Astrocyte (in vitro differentiated cells and primary cell): ENCODE results near the gene CREB3L1. TPM values are rescaled to one million over a fixed set of nuclear protein-coding genes. Genes with fewer than 3 reads are reported as not detected.

Source experiments
- DNase-seq: peaks from one replicate; pipeline ENCODE4 v3.0.0-alpha.2; 2010; ENCODE audit warnings: low read depth
- FAIRE-seq: peaks from 2 replicates; lab custom pipeline; 2011; peaks lifted over from hg19 to GRCh38; lab: Jason Lieb, UNC
- H2AFZ ChIP-seq: 2 replicates; pipeline ENCODE4 v1.6.0; 2012; ENCODE audit warnings: low read depth, low read length, inconsistent platforms
- H3K27ac ChIP-seq: 2 replicates; pipeline ENCODE4 v1.5.1; 2011; ENCODE audit warnings: low read depth, low read length, inconsistent platforms
- H3K27me3 ChIP-seq: 2 replicates; pipeline ENCODE4 v1.6.0; 2011; ENCODE audit warnings: low read length, inconsistent platforms; ENCODE audit not compliant: insufficient read depth
- H3K36me3 ChIP-seq: 2 replicates; pipeline ENCODE4 v1.5.1; 2011; ENCODE audit warnings: low read length, inconsistent platforms; ENCODE audit not compliant: insufficient read depth
- H3K4me1 ChIP-seq: 2 replicates; pipeline ENCODE4 v1.5.1; 2011; ENCODE audit warnings: low read length, inconsistent platforms; ENCODE audit not compliant: insufficient read depth
- H3K4me2 ChIP-seq: 2 replicates; pipeline ENCODE4 v1.6.0; 2012; ENCODE audit warnings: low read length, inconsistent platforms
- H3K4me3 ChIP-seq: 2 replicates; pipeline ENCODE4 v1.5.1; 2011; ENCODE audit warnings: low read depth, mild to moderate bottlenecking, low read length, inconsistent platforms; ENCODE audit not compliant: insufficient read depth
- H3K79me2 ChIP-seq: 2 replicates; pipeline ENCODE4 v1.6.0; 2012; ENCODE audit warnings: mild to moderate bottlenecking, low read length, inconsistent platforms; ENCODE audit not compliant: insufficient read depth
- H3K9ac ChIP-seq: 2 replicates; pipeline ENCODE4 v1.6.0; 2012; ENCODE audit warnings: mild to moderate bottlenecking, low read length, inconsistent platforms
- H3K9me3 ChIP-seq: 2 replicates; pipeline ENCODE4 v1.5.1; 2012; ENCODE audit warnings: low read depth, mild to moderate bottlenecking, low read length, inconsistent platforms; ENCODE audit not compliant: insufficient read depth
- H4K20me1 ChIP-seq: 2 replicates; pipeline ENCODE4 v1.6.0; 2012; ENCODE audit warnings: low read length, inconsistent platforms; ENCODE audit not compliant: insufficient read depth
- H3K27ac Mint-ChIP-seq: one replicate; pipeline ENCODE4 v1.8.0; 2021; ENCODE audit warnings: mild to moderate bottlenecking, mixed read lengths; ENCODE audit not compliant: unreplicated experiment
- H3K27me3 Mint-ChIP-seq: one replicate; pipeline ENCODE4 v1.8.0; 2021; ENCODE audit warnings: low read depth, mixed read lengths; ENCODE audit not compliant: unreplicated experiment
- H3K36me3 Mint-ChIP-seq: one replicate; pipeline ENCODE4 v1.8.0; 2021; ENCODE audit warnings: low read depth, mixed read lengths; ENCODE audit not compliant: unreplicated experiment
- H3K4me1 Mint-ChIP-seq: one replicate; pipeline ENCODE4 v1.8.0; 2021; ENCODE audit warnings: low read depth, mixed read lengths; ENCODE audit not compliant: unreplicated experiment
- H3K4me3 Mint-ChIP-seq: one replicate; pipeline ENCODE4 v1.8.0; 2021; ENCODE audit warnings: mild to moderate bottlenecking, moderate library complexity, mixed read lengths; ENCODE audit not compliant: unreplicated experiment
- H3K9me3 Mint-ChIP-seq: one replicate; pipeline ENCODE4 v1.8.0; 2021; ENCODE audit warnings: mild to moderate bottlenecking, mixed read lengths; ENCODE audit not compliant: unreplicated experiment
- CTCF ChIP-seq: IDR thresholded peaks from 2 replicates; pipeline ENCODE4 v1.5.1; 2011; ENCODE audit warnings: low read depth, mild to moderate bottlenecking, inconsistent platforms, low read length, moderate library complexity; ENCODE audit not compliant: insufficient read depth
- EZH2 ChIP-seq: IDR thresholded peaks from 2 replicates; pipeline ENCODE4 v1.6.1; 2012; ENCODE audit warnings: mild to moderate bottlenecking, low read length, inconsistent platforms; ENCODE audit not compliant: insufficient read depth
- total RNA-seq: library from RNA; stranded (reverse); gene quantifications from 2 replicates; pipeline ENCODE4 v1.2.1, GENCODE V29; 2021

Gene CREB3L1
- total RNA-seq, 1 donor from 2014 or later = 324 TPM

- H3K4me3 Mint-ChIP-seq = no peak overlapping the region
- no peak for DNase-seq
- H3K27me3 Mint-ChIP-seq = peaks cover 25% of the 10 kb centered on the region
- no peak overlapping the region for H3K27ac Mint-ChIP-seq
- Histone ChIP-seq H3K79me2 (no peaks in the 10 kb centered on the region), H3K4me3 (no peak overlapping the region), H3K9me3 (no peaks in the 10 kb centered on the region), H3K4me1 (peaks cover 15% of the 10 kb centered on the region), H3K4me2 (no peak overlapping the region), H4K20me1 (no peaks in the 10 kb centered on the region), H3K9ac (no peak overlapping the region), H3K27me3 (peaks cover 45% of the 10 kb centered on the region), H3K36me3 (no peaks in the 10 kb centered on the region), H3K27ac (no peak overlapping the region), H2AFZ (no peak overlapping the region)
- no peaks in the 10 kb centered on the region for H3K36me3 Mint-ChIP-seq
- H3K9me3 Mint-ChIP-seq = peaks cover 2% of the 10 kb centered on the region
- no peak for FAIRE-seq
- TF ChIP-seq EZH2 = no peak
- TF ChIP-seq CTCF = no peak
- H3K4me1 Mint-ChIP-seq = peaks cover 34% of the 10 kb centered on the region
These were observed 56.7 kb downstream of the CREB3L1 start for GRCh38 chr11:46334211-46334610.

GRCh38 chr11:46335271-46335670 lies 57.8 kb downstream of the CREB3L1 start:
- no peaks in the 10 kb centered on the region for H3K79me2 ChIP-seq
- Mint-ChIP-seq H3K27me3 (peaks cover 21% of the 10 kb centered on the region), H3K36me3 (no peaks in the 10 kb centered on the region), H3K27ac (no peak overlapping the region), H3K9me3 (peaks cover 2% of the 10 kb centered on the region), H3K4me3 (no peak overlapping the region), H3K4me1 (peaks cover 29% of the 10 kb centered on the region)
- no peaks in the 10 kb centered on the region for H4K20me1 ChIP-seq
- FAIRE-seq = no peak
- no peak for DNase-seq
- no peaks in the 10 kb centered on the region for H3K9me3 ChIP-seq
- H3K27me3 ChIP-seq = peaks cover 38% of the 10 kb centered on the region
- no peak overlapping the region for H2AFZ ChIP-seq
- TF ChIP-seq CTCF = no peak
- TF ChIP-seq EZH2 = no peak
- no peak overlapping the region for H3K9ac ChIP-seq
- no peaks in the 10 kb centered on the region for H3K36me3 ChIP-seq
- peaks cover 15% of the 10 kb centered on the region for H3K4me1 ChIP-seq
- H3K4me3 ChIP-seq = no peak overlapping the region
- H3K27ac ChIP-seq = no peak overlapping the region
- H3K4me2 ChIP-seq = no peak overlapping the region

DNA sequence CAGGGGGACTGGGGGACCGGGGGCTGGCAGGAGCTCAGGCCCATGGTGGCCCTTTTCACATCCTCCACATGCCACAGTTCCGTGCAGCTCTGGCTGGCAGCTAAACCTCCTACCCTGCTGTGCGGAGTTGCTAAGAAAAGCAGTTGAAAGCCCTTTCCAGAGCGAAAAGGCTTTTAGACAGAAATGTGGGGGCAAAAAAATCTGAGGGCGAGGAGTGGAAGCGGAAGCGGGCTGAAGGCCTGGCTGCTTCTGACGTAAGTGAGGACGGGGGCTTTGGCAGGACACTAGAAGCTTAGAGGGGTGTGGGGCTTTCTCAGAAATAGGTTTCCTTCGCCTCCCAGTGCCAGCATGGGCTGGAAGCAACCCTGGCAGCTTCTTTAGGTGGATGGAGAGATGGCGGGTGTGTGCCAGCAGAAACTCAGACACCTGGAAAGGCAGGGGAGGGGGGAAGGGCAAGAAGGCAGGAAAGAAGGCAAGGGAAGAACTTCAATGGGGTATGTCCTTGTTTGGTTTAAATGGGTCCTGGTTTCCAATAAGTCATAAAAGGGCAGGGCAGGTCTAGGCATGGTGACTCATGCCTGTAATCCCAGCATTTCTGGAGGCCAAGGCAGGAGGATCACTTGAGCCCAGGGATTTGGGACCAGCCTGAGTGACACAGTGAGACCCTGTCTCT lies 58.6 kb downstream of the CREB3L1 start:
- TF ChIP-seq EZH2 (no peak), CTCF (no peak)
- Mint-ChIP-seq H3K9me3 (peaks cover 2% of the 10 kb centered on the region), H3K4me1 (peaks cover 21% of the 10 kb centered on the region), H3K27ac (no peak overlapping the region), H3K4me3 (no peak overlapping the region), H3K36me3 (no peaks in the 10 kb centered on the region), H3K27me3 (peaks cover 21% of the 10 kb centered on the region)
- Histone ChIP-seq H3K4me3 (no peak overlapping the region), H3K4me2 (no peak overlapping the region), H2AFZ (no peak overlapping the region), H3K36me3 (no peaks in the 10 kb centered on the region), H3K27ac (no peak overlapping the region), H3K9me3 (no peaks in the 10 kb centered on the region), H3K79me2 (no peaks in the 10 kb centered on the region), H3K4me1 (peaks cover 15% of the 10 kb centered on the region), H3K9ac (no peak overlapping the region), H3K27me3 (peaks cover 30% of the 10 kb centered on the region), H4K20me1 (no peaks in the 10 kb centered on the region)
- no peak for FAIRE-seq
- DNase-seq = no peak
